Activated B cell treated with CpG ODN at 0.5 μM for 24 hours (primary cell): ENCODE data around the gene PWWP2B. TPM values are rescaled to one million over a fixed set of nuclear protein-coding genes. Genes with fewer than 3 reads are reported as not detected.
A peak's percentile ranks its signal among the peaks of the same experiment; 100 is the strongest.

Experiments
- ATAC-seq: fragments of 200-7000 bp; cut with Tn5 transposase; one replicate; pipeline ENCODE4 v1.10.0; 2021; ENCODE audit warnings: low read depth, mild to moderate bottlenecking, moderate library complexity
- CTCF ChIA-PET: fragments of 350-600 bp; sonication (Branson Sonifier 250); formaldehyde crosslinking; loops from one replicate; lab custom pipeline; 2021; ENCODE audit warnings: antibody characterized with exemption; lab: Charles Lee
- POLR2A ChIA-PET: fragments of 350-600 bp; sonication (Branson Sonifier 250); formaldehyde crosslinking; loops from one replicate; lab custom pipeline; 2021; ENCODE audit warnings: antibody characterized with exemption; lab: Charles Lee
- DNase-seq: peaks from one replicate; pipeline ENCODE4 v3.0.0; 2022
- H3K27ac Mint-ChIP-seq: one replicate; pipeline ENCODE4 v1.8.0; 2020; ENCODE audit warnings: mixed read lengths
- H3K27me3 Mint-ChIP-seq: one replicate; pipeline ENCODE4 v1.8.0; 2021; ENCODE audit warnings: mixed read lengths
- H3K36me3 Mint-ChIP-seq: one replicate; pipeline ENCODE4 v1.8.0; 2021; ENCODE audit warnings: low read depth, mixed read lengths
- H3K4me1 Mint-ChIP-seq: one replicate; pipeline ENCODE4 v1.8.0; 2021; ENCODE audit warnings: mixed read lengths
- H3K4me3 Mint-ChIP-seq: one replicate; pipeline ENCODE4 v1.8.0; 2020; ENCODE audit warnings: mild to moderate bottlenecking, mixed read lengths
- H3K9me3 Mint-ChIP-seq: one replicate; pipeline ENCODE4 v1.8.0; 2020; ENCODE audit warnings: mixed read lengths
- CTCF ChIP-seq: fragments of 200-600 bp; IDR thresholded peaks from one replicate; pipeline ENCODE4 v1.8.0; 2022; ENCODE audit warnings: antibody characterized with exemption, mild to moderate bottlenecking
- intact Hi-C: fragments of 100-400 bp; cut with micrococcal nuclease; formaldehyde crosslinking; loops from one replicate; pipeline ENCODE4 v1.15.1; 2024
- total RNA-seq: library from RNA; stranded (reverse); gene quantifications from 2 replicates; pipeline ENCODE4 v1.2.3, GENCODE V29; 2022

The PWWP2B gene
- total RNA-seq, 1 donor from 2014 or later, result 13.4 TPM

GRCh38 chr10:132359305-132360040 is 37.5 kb upstream of the PWWP2B start:
- intact Hi-C loops, result no loop called here
- no peak for DNase-seq
- no peaks in the 10 kb centered on the region for H3K9me3 Mint-ChIP-seq
- no peaks in the 10 kb centered on the region for H3K4me1 Mint-ChIP-seq
- H3K27me3 Mint-ChIP-seq, result no peaks in the 10 kb centered on the region
- no peak overlapping the region for H3K27ac Mint-ChIP-seq
- ATAC-seq, result no peak
- CTCF ChIA-PET, result interaction anchor here (1.7 kb wide), 1 partner anchor 26 kb away, joined by 3 read pairs; no protein-coding TSS in a partner anchor
- POLR2A ChIA-PET, result no interaction called here
- H3K4me3 Mint-ChIP-seq, result no peak overlapping the region
- peaks cover 8% of the 10 kb centered on the region for H3K36me3 Mint-ChIP-seq
- TF ChIP-seq CTCF, result no peak

GRCh38 chr10:132360766-132361447 is 36.1 kb upstream of the PWWP2B start:
- intact Hi-C loops, result no loop called here
- no peaks in the 10 kb centered on the region for H3K27me3 Mint-ChIP-seq
- POLR2A ChIA-PET, result no interaction called here
- H3K4me3 Mint-ChIP-seq, result no peak overlapping the region
- DNase-seq, result no peak
- no peaks in the 10 kb centered on the region for H3K4me1 Mint-ChIP-seq
- TF ChIP-seq CTCF, result no peak
- H3K36me3 Mint-ChIP-seq, result peaks cover 16% of the 10 kb centered on the region
- ATAC-seq, result peak; percentile 57
- CTCF ChIA-PET, result interaction anchor here (0.6 to 1.7 kb wide), 2 partner anchors 13 to 25 kb away, joined by 3 read pairs; no protein-coding TSS in a partner anchor
- H3K9me3 Mint-ChIP-seq, result no peaks in the 10 kb centered on the region
- no peak overlapping the region for H3K27ac Mint-ChIP-seq

- Mint-ChIP-seq H3K4me1 (no peaks in the 10 kb centered on the region), H3K4me3 (no peak overlapping the region), H3K27ac (no peak overlapping the region), H3K9me3 (no peaks in the 10 kb centered on the region), H3K27me3 (no peaks in the 10 kb centered on the region), H3K36me3 (peaks cover 15% of the 10 kb centered on the region)
- DNase-seq, result no peak
- intact Hi-C loops, result no loop called here
- CTCF ChIA-PET, result interaction anchor here (0.6 kb wide), 1 partner anchor 14 kb away, joined by 3 read pairs; no protein-coding TSS in a partner anchor
- TF ChIP-seq CTCF, result no peak
- no peak for ATAC-seq
- POLR2A ChIA-PET, result no interaction called here
These were observed 35.4 kb upstream of the PWWP2B start for GRCh38 chr10:132361581-132362101.

- ChIA-PET CTCF (no interaction called here), POLR2A (no interaction called here)
- Mint-ChIP-seq H3K4me3 (no peak overlapping the region), H3K36me3 (peaks cover 19% of the 10 kb centered on the region), H3K27me3 (no peaks in the 10 kb centered on the region), H3K27ac (no peak overlapping the region), H3K9me3 (no peaks in the 10 kb centered on the region), H3K4me1 (no peaks in the 10 kb centered on the region)
- TF ChIP-seq CTCF, result no peak
- no peak for DNase-seq
- intact Hi-C loops, result no loop called here
- ATAC-seq, result no peak
These were observed 34.8 kb upstream of the PWWP2B start for GRCh38 chr10:132362151-132362611.

GRCh38 chr10:132363376-132363775 is 33.6 kb upstream of the PWWP2B start:
- POLR2A ChIA-PET, result no interaction called here
- H3K27ac Mint-ChIP-seq, result no peak overlapping the region
- H3K27me3 Mint-ChIP-seq, result no peaks in the 10 kb centered on the region
- no peak for TF ChIP-seq CTCF
- intact Hi-C loops, result no loop called here
- ATAC-seq (no peak), DNase-seq (no peak)
- CTCF ChIA-PET, result no interaction called here
- no peaks in the 10 kb centered on the region for H3K9me3 Mint-ChIP-seq
- no peak overlapping the region for H3K4me3 Mint-ChIP-seq
- peaks cover 26% of the 10 kb centered on the region for H3K36me3 Mint-ChIP-seq
- H3K4me1 Mint-ChIP-seq, result no peaks in the 10 kb centered on the region
